SK-N-MC (cell line): ENCODE data around the gene PTX4.

Source experiments
- EZH2 ChIP-seq: fragments of 200-600 bp; sonication (generic); IDR thresholded peaks from one replicate; pipeline ENCODE4 v1.6.1; 2017; ENCODE audit warnings: antibody characterized with exemption
- FOXP2 ChIP-seq: optimal IDR thresholded peaks from 2 replicates; pipeline ENCODE3; 2011; ENCODE audit warnings: mild to moderate bottlenecking, moderate library complexity; ENCODE audit not compliant: insufficient read depth; ENCODE audit errors: extremely low read length, control extremely low read depth
- POLR2AphosphoS5 ChIP-seq: IDR thresholded peaks from 2 replicates; pipeline ENCODE4 v1.6.1; 2012; ENCODE audit warnings: mild to moderate bottlenecking, low read depth, low read length, borderline replicate concordance

- TF ChIP-seq POLR2AphosphoS5 (no peak), EZH2 (no peak), FOXP2 (no peak)
Measured at GRCh38 chr16:1495889-1496262, 7.1 kb upstream of the PTX4 start.
